Neutrophil (primary cell): Measurements from ENCODE around the gene WBP11.

ENCODE experiments used
- H3K27ac ChIP-seq: fragments of 200-600 bp; sonication (generic); 2 replicates; pipeline ENCODE4 v1.5.1; 2016; ENCODE audit warnings: mild to moderate bottlenecking, moderate library complexity
- H3K27me3 ChIP-seq: fragments of 200-600 bp; sonication (generic); 2 replicates; pipeline ENCODE4 v1.6.0; 2016; ENCODE audit warnings: mild to moderate bottlenecking
- H3K36me3 ChIP-seq: fragments of 200-600 bp; sonication (generic); 2 replicates; pipeline ENCODE4 v1.5.1; 2017
- H3K4me1 ChIP-seq, 2 experiments: fragments of 200-600 bp in 1 of 2; sonication (generic) in 1 of 2; 1 replicate in 1 of 2; 2 replicates in 1 of 2; pipeline versions ENCODE4 v1.5.1 to v1.6.1; 2013 to 2016; ENCODE audit warnings: low read depth in 1 of 2, low read length in 1 of 2, mild to moderate bottlenecking in 1 of 2, moderate library complexity in 1 of 2; ENCODE audit not compliant: control insufficient read depth in 1 of 2, insufficient read depth in 1 of 2
- H3K4me3 ChIP-seq, 2 experiments: fragments of 200-600 bp in 1 of 2; sonication (generic) in 1 of 2; 1 replicate in 1 of 2; 2 replicates in 1 of 2; pipeline ENCODE4 v1.5.1; 2013 to 2016; ENCODE audit warnings: low read depth in 1 of 2, low read length in 1 of 2, mild to moderate bottlenecking in 1 of 2, moderate library complexity in 1 of 2
- H3K9me3 ChIP-seq: fragments of 200-600 bp; sonication (generic); 2 replicates; pipeline ENCODE4 v1.5.1; 2016
- CTCF ChIP-seq: fragments of 200-600 bp; sonication (generic); IDR thresholded peaks from 2 replicates; pipeline ENCODE4 v1.5.1; 2016; ENCODE audit warnings: antibody characterized with exemption

The WBP11 gene

DNA sequence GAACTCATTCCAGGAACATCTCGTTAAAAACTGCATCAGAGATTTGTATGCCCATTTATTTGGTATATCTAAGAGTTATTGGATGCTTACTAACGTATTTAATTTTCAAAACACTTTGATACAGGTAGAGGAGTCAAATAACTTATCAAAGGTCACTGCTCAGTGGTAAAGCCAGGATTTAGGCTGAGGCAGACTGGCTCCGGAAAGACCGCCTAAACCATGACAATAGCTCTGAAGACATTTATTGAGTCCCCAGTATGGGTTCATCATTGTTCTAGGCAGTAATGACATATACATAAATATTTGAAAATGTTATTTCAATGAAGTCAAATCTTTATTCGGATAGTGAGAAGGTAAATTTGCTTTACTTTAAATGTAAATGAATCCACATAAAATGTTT is 30.3 kb downstream of the WBP11 start:
- Histone ChIP-seq H3K4me3 (no peak overlapping the region), H3K27ac (peak overlapping the region; percentile 79), H3K27me3 (peaks cover 44% of the 10 kb centered on the region), H3K9me3 (no peaks in the 10 kb centered on the region), H3K4me1 (peaks cover 58 to 65% of the 10 kb centered on the region in 2 experiments), H3K36me3 (no peaks in the 10 kb centered on the region)
- no peak for TF ChIP-seq CTCF

GRCh38 chr12:14771651-14772137 is 31.6 kb downstream of the WBP11 start:
- Histone ChIP-seq H3K4me3 (peak overlapping the region; percentile 89 to 98), H3K4me1 (peaks cover 68 to 74% of the 10 kb centered on the region in 2 experiments), H3K27ac (peak overlapping the region; percentile 96), H3K9me3 (no peaks in the 10 kb centered on the region), H3K27me3 (peaks cover 37% of the 10 kb centered on the region), H3K36me3 (no peaks in the 10 kb centered on the region)
- TF ChIP-seq CTCF, result no peak

- Histone ChIP-seq H3K4me3 (peak overlapping the region; percentile 89 to 98), H3K36me3 (no peaks in the 10 kb centered on the region), H3K27me3 (peaks cover 28% of the 10 kb centered on the region), H3K27ac (peak overlapping the region; percentile 96), H3K9me3 (no peaks in the 10 kb centered on the region), H3K4me1 (peaks cover 75 to 82% of the 10 kb centered on the region in 2 experiments)
- no peak for TF ChIP-seq CTCF
Observed at GRCh38 chr12:14770496-14771461, 32.5 kb downstream of the WBP11 start.

DNA sequence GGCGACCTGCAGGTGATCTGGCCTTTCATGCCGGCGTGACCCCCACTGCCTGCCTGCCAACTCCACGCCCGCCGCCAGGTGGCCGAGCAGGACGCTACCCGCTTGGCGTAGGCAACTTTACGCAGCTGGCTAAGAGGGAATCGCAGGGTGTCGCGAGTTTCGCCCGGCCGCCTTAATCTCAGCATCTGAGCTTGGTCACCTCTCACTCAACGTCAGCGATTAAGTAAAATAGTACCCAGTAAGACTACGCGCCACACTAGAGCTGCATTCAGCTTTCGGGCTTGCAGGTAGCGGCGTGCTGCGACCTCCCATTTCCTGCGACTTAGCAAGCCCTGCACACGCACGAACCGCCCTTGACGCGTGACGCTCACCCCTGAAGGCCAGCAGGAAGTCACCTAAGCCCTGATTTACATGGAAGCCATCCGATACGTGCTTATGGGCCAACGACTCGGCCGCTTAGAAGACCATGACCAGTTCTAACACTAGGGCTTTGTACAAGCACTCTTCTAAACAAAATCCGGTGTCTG is 33.2 kb downstream of the WBP11 start:
- H3K27ac ChIP-seq, result peak overlapping the region; percentile 96
- no peaks in the 10 kb centered on the region for H3K9me3 ChIP-seq
- TF ChIP-seq CTCF, result peak; percentile 94
- H3K27me3 ChIP-seq, result peaks cover 22% of the 10 kb centered on the region
- no peaks in the 10 kb centered on the region for H3K36me3 ChIP-seq
- peaks cover 75 to 82% of the 10 kb centered on the region in 2 experiments for H3K4me1 ChIP-seq
- peak overlapping the region; percentile 89 to 98 for H3K4me3 ChIP-seq

GRCh38 chr12:14769466-14769968 is 33.8 kb downstream of the WBP11 start:
- TF ChIP-seq CTCF, result no peak
- no peaks in the 10 kb centered on the region for H3K36me3 ChIP-seq
- peak overlapping the region; percentile 96 for H3K27ac ChIP-seq
- peaks cover 72 to 80% of the 10 kb centered on the region in 2 experiments for H3K4me1 ChIP-seq
- H3K27me3 ChIP-seq, result peaks cover 17% of the 10 kb centered on the region
- no peaks in the 10 kb centered on the region for H3K9me3 ChIP-seq
- H3K4me3 ChIP-seq, result peak overlapping the region; percentile 89 to 98
